Upper lobe of left lung (tissue), 6 donors: Measurements from ENCODE around the gene NEK10. TPM values are rescaled to one million over a fixed set of nuclear protein-coding genes. Genes with fewer than 3 reads are reported as not detected.

ENCODE experiments used
- ATAC-seq, 2 donors: fragments of 200-7000 bp; cut with Tn5 transposase; one replicate each; pipeline ENCODE4 v1.9.1; 2022; ENCODE audit warnings: mild to moderate bottlenecking in 2 of 2, moderate library complexity in 2 of 2; ENCODE audit not compliant: low FRiP score in 2 of 2
- DNase-seq, 2 donors: peaks; one replicate each; pipeline ENCODE4 v3.0.0-alpha.2; 2019 to 2020
- H3K27ac ChIP-seq, 4 donors: fragments of 200-600 bp; sonication (generic); one replicate each; pipeline ENCODE4 v1.5.1; 2016 to 2019
- H3K27me3 ChIP-seq, 4 donors: fragments of 200-600 bp; sonication (generic); one replicate each; pipeline ENCODE4 v1.5.1; 2017 to 2019
- H3K36me3 ChIP-seq, 4 donors: fragments of 200-600 bp; sonication (generic); one replicate each; pipeline ENCODE4 v1.5.1; 2016 to 2019
- H3K4me1 ChIP-seq, 4 donors: fragments of 200-600 bp; sonication (generic); one replicate each; pipeline ENCODE4 v1.5.1; 2018 to 2019
- H3K4me3 ChIP-seq, 4 donors: fragments of 200-600 bp; sonication (generic); one replicate each; pipeline ENCODE4 v1.5.1; 2017 to 2019; ENCODE audit warnings: mild to moderate bottlenecking in 2 of 4, moderate library complexity in 1 of 4
- H3K9me3 ChIP-seq, 4 donors: fragments of 200-600 bp; sonication (generic); one replicate each; pipeline ENCODE4 v1.5.1; 2018 to 2019
- EP300 ChIP-seq, 4 donors: sonication (generic); formaldehyde crosslinking; IDR thresholded peaks; one replicate each; pipeline ENCODE4 v1.5.1; 2017; ENCODE audit warnings: antibody characterized with exemption in 4 of 4, control low read depth in 2 of 4
- POLR2A ChIP-seq, 4 donors: fragments of 450-650 bp; IDR thresholded peaks; one replicate each; pipeline ENCODE4 v1.5.1; 2016 to 2017; ENCODE audit warnings: antibody characterized with exemption in 4 of 4, mild to moderate bottlenecking in 2 of 4
- POLR2AphosphoS5 ChIP-seq, 2 donors: sonication (generic); formaldehyde crosslinking; IDR thresholded peaks; one replicate each; pipeline ENCODE4 v1.5.1; 2017; ENCODE audit warnings: antibody characterized with exemption in 2 of 2
- WGBS, 2 donors: methylation state at CpG; one replicate each; pipeline ENCODE4 v1.1.5; 2017 to 2018; 5-methylcytosine and 5-hydroxymethylcytosine counted together
- total RNA-seq, 6 donors: library from RNA; depleted of rRNA in 4 of 6; stranded (reverse); fragments of >200 nt in 4 of 6; gene quantifications; one replicate each; pipeline versions ENCODE4 v1.1.0 to v1.2.1, GENCODE V29; 2016 to 2021
- TF ChIP-seq, protein P1 (sequence below), 6 experiments: fragments of 450-650 bp in 4 of 6; fragments of 200-600 bp in 2 of 6; sonication (generic) in 2 of 6; IDR thresholded peaks; one replicate each; pipeline ENCODE4 v1.5.1; 2016 to 2019; ENCODE audit warnings: antibody characterized with exemption in 6 of 6
- donor health status: DM: no; HTN: no; CAD: no; lungs with moderate emphysema.
- donor health status: DM: no; HTN: yes; CAD: no; lungs with severe emphysema.

NEK10 gene
- total RNA-seq, 6 donors from 2014 or later = 0.29 to 85.3 (median 12.1) TPM

DNA sequence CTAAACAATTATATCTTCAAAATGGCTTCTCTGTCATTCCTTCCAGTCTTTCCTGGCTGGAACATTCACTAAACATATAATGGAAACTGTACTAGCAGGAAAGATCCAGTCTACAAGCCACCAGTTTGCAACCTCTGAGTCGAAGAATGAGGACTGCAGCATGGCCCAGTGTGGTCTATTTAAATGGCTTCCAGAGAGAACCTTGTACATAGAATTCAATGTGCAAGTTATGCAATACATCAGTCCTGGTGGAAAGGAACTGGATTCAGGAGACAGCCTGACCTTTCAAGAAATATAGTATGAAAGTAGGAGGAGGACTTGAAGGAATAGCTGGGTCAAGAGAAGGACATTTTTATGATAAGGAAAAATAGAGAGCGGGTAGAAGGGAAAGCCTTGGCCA is 49.9 kb downstream of the NEK10 start:
- ATAC-seq (no peak), DNase-seq (no peak)
- H3K27ac ChIP-seq = no peak overlapping the region
- TF ChIP-seq POLR2A (IDR thresholded peaks at IDR 0.05) (no peak), EP300 (IDR thresholded peaks at IDR 0.05) (no peak), POLR2AphosphoS5 (IDR thresholded peaks at IDR 0.05) (no peak)
- TF ChIP-seq, protein P1, sequence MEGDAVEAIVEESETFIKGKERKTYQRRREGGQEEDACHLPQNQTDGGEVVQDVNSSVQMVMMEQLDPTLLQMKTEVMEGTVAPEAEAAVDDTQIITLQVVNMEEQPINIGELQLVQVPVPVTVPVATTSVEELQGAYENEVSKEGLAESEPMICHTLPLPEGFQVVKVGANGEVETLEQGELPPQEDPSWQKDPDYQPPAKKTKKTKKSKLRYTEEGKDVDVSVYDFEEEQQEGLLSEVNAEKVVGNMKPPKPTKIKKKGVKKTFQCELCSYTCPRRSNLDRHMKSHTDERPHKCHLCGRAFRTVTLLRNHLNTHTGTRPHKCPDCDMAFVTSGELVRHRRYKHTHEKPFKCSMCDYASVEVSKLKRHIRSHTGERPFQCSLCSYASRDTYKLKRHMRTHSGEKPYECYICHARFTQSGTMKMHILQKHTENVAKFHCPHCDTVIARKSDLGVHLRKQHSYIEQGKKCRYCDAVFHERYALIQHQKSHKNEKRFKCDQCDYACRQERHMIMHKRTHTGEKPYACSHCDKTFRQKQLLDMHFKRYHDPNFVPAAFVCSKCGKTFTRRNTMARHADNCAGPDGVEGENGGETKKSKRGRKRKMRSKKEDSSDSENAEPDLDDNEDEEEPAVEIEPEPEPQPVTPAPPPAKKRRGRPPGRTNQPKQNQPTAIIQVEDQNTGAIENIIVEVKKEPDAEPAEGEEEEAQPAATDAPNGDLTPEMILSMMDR (IDR thresholded peaks at IDR 0.05) = no peak
- no peaks in the 10 kb centered on the region for H3K4me1 ChIP-seq
- no peaks in the 10 kb centered on the region for H3K36me3 ChIP-seq
- H3K9me3 ChIP-seq = no peaks in the 10 kb centered on the region
- 100% methylated on average over 2 of the region's 2 CpGs for WGBS, 2 donors
- no peak overlapping the region for H3K4me3 ChIP-seq
- no peaks in the 10 kb centered on the region for H3K27me3 ChIP-seq

- DNase-seq (no peak), ATAC-seq (no peak)
- Histone ChIP-seq H3K27me3 (no peaks in the 10 kb centered on the region), H3K27ac (no peak overlapping the region), H3K4me3 (no peak overlapping the region), H3K4me1 (no peaks in the 10 kb centered on the region), H3K9me3 (no peaks in the 10 kb centered on the region), H3K36me3 (no peaks in the 10 kb centered on the region)
- TF ChIP-seq EP300 (IDR thresholded peaks at IDR 0.05) (no peak), POLR2AphosphoS5 (IDR thresholded peaks at IDR 0.05) (no peak), POLR2A (IDR thresholded peaks at IDR 0.05) (no peak)
- TF ChIP-seq, protein P1 (IDR thresholded peaks at IDR 0.05) = no peak
- WGBS, 2 donors = 76 to 78% methylated on average over 1 of the region's 1 CpG
Measured at GRCh38 chr3:27317096-27317495, 52.1 kb downstream of the NEK10 start.

- ATAC-seq (no peak), DNase-seq (no peak)
- no peak for TF ChIP-seq POLR2AphosphoS5 (IDR thresholded peaks at IDR 0.05)
- Histone ChIP-seq H3K4me1 (no peaks in the 10 kb centered on the region), H3K27ac (no peak overlapping the region), H3K36me3 (no peaks in the 10 kb centered on the region), H3K9me3 (no peaks in the 10 kb centered on the region), H3K4me3 (no peak overlapping the region), H3K27me3 (no peaks in the 10 kb centered on the region)
- 50 to 74% methylated on average over 2 of the region's 2 CpGs for WGBS, 2 donors
Measured at GRCh38 chr3:27315003-27315402, 54.2 kb downstream of the NEK10 start.

DNA sequence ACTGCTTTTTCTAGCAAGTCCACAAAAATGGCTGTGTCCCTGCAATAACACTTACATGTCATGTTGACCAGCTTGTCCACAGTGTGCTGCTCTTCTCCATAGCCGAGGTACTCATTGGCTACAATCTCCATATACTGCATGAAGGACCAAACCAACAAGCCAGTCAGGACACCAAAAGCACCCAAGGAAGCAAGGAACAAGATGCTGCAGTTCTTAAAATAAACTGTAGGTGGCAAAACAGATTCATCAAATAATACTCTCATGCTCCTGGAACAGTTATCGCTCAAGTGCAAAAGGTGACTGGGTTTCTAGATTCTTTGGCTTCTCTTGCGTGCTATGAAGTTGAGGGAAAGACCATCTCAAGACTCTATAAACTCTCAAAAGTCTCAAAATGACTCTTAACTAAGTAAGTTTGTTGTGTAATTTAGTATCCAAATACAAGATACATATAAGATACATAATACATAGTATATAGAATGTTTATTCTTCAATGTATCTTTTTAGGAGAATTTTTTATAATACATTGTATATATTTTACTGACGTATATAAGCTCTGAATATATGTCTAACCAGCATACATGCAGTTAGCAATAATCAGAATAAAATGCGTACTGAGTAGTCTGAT is 57.0 kb downstream of the NEK10 start:
- TF ChIP-seq POLR2AphosphoS5 (IDR thresholded peaks at IDR 0.05) = no peak
- TF ChIP-seq, protein P1 (IDR thresholded peaks at IDR 0.05) = peak; percentile 76 to 87 (median 84)
- no peaks in the 10 kb centered on the region for H3K36me3 ChIP-seq
- H3K9me3 ChIP-seq = no peaks in the 10 kb centered on the region
- H3K4me1 ChIP-seq = no peaks in the 10 kb centered on the region
- H3K27ac ChIP-seq = no peak overlapping the region
- H3K4me3 ChIP-seq = no peak overlapping the region
- ATAC-seq (peak; percentile 57 to 79), DNase-seq (no peak)
- H3K27me3 ChIP-seq = no peaks in the 10 kb centered on the region
- WGBS, 2 donors = 38 to 39% methylated on average over 5 of the region's 5 CpGs

DNA sequence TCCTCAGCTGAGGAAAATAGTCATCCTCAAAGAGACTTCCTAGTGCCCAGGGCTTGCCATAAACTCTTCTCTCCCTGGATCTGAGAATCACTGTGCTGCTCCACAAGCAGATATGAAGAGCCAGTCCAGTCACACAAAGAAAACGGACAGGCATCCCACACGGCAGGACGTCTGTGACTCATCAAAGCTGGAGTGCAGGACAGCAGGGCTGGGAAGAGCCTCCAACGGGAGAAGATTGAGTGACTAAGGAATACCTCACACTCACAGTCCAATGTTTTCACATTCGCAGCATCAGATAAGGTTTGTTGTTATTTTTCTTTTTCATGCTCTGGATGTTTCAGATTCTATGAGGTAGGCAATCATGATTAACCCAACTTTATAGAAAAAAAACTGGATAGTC is 57.8 kb downstream of the NEK10 start:
- WGBS, 2 donors = 68% methylated on average over 5 of the region's 5 CpGs
- H3K36me3 ChIP-seq = no peaks in the 10 kb centered on the region
- no peaks in the 10 kb centered on the region for H3K4me1 ChIP-seq
- DNase-seq (no peak), ATAC-seq (no peak)
- H3K4me3 ChIP-seq = no peak overlapping the region
- no peak for TF ChIP-seq EP300 (IDR thresholded peaks at IDR 0.05)
- TF ChIP-seq, protein P1 (IDR thresholded peaks at IDR 0.05) = no peak
- no peak for TF ChIP-seq POLR2AphosphoS5 (IDR thresholded peaks at IDR 0.05)
- TF ChIP-seq POLR2A (IDR thresholded peaks at IDR 0.05) = no peak
- H3K27me3 ChIP-seq = no peaks in the 10 kb centered on the region
- no peak overlapping the region for H3K27ac ChIP-seq
- H3K9me3 ChIP-seq = no peaks in the 10 kb centered on the region
